ENCODE measurements around the gene PLEKHS1.

The PLEKHS1 gene

GRCh38 chr10:113753020-113753692 lies 1.7 kb downstream of the PLEKHS1 start:
- no peak for TF ChIP-seq CTCF (IDR thresholded peaks at IDR 0.05; ENCODE audit: low read depth, low read length, missing control alignments)
- H3K4me3 ChIP-seq (replicated peaks; ENCODE audit: low read depth, low read length), result no peak overlapping the region
- DNase-seq (ENCODE audit: extremely low read depth, low read depth), result no peak

- no peak for TF ChIP-seq CTCF (IDR thresholded peaks at IDR 0.05; ENCODE audit: low read depth, low read length, missing control alignments)
- H3K4me3 ChIP-seq (replicated peaks; ENCODE audit: low read depth, low read length), result no peak overlapping the region
- DNase-seq (ENCODE audit: extremely low read depth, low read depth), result no peak
These were observed 2.6 kb downstream of the PLEKHS1 start for GRCh38 chr10:113754125-113754524.

GRCh38 chr10:113754768-113755167 lies 3.3 kb downstream of the PLEKHS1 start:
- no peak for DNase-seq (ENCODE audit: extremely low read depth, low read depth)
- no peak for TF ChIP-seq CTCF (IDR thresholded peaks at IDR 0.05; ENCODE audit: low read depth, low read length, missing control alignments)
- H3K4me3 ChIP-seq (replicated peaks; ENCODE audit: low read depth, low read length), result no peak overlapping the region

GRCh38 chr10:113756940-113757543 lies 5.6 kb downstream of the PLEKHS1 start:
- DNase-seq (ENCODE audit: extremely low read depth, low read depth), result no peak
- no peak for TF ChIP-seq CTCF (IDR thresholded peaks at IDR 0.05; ENCODE audit: low read depth, low read length, missing control alignments)
- no peak overlapping the region for H3K4me3 ChIP-seq (replicated peaks; ENCODE audit: low read depth, low read length)

GRCh38 chr10:113762083-113762482 lies 10.6 kb downstream of the PLEKHS1 start:
- DNase-seq (ENCODE audit: extremely low read depth, low read depth), result no peak
- no peak overlapping the region for H3K4me3 ChIP-seq (replicated peaks; ENCODE audit: low read depth, low read length)
- no peak for TF ChIP-seq CTCF (IDR thresholded peaks at IDR 0.05; ENCODE audit: low read depth, low read length, missing control alignments)

- TF ChIP-seq CTCF (IDR thresholded peaks at IDR 0.05; ENCODE audit: low read depth, low read length, missing control alignments), result no peak
- DNase-seq (ENCODE audit: extremely low read depth, low read depth), result no peak
- H3K4me3 ChIP-seq (replicated peaks; ENCODE audit: low read depth, low read length), result no peak overlapping the region
These were observed 13.1 kb downstream of the PLEKHS1 start for GRCh38 chr10:113764582-113764981.

Measured in HFF-Myc (cell line).